ENCODE data around the gene MMRN2. TPM values are rescaled to one million over a fixed set of nuclear protein-coding genes. Genes with fewer than 3 reads are reported as not detected.

The MMRN2 gene
- total RNA-seq, 1 experiment from 2014 or later: 2.4 TPM

DNA sequence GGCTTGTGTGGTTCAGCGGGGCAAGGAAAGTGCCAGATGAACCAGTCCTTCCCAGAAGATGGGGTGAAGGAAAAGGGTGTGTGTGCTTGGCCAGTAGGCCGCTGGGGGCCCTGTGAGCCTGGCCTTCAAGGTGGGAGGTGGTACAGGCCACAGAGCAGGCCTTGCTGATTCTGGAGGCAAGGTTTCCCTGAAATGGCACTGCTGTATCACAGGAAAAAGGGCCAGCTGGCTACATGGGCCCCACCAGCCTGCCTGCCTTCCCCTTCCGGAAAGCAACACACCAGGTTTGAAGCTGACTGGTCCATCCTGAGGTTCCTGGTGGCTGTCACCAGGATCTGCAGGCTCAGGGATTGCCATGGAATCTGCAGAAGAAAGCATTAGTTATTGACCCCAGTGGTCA is 12.5 kb downstream of the MMRN2 start (continued):
- TF ChIP-seq, protein P1, sequence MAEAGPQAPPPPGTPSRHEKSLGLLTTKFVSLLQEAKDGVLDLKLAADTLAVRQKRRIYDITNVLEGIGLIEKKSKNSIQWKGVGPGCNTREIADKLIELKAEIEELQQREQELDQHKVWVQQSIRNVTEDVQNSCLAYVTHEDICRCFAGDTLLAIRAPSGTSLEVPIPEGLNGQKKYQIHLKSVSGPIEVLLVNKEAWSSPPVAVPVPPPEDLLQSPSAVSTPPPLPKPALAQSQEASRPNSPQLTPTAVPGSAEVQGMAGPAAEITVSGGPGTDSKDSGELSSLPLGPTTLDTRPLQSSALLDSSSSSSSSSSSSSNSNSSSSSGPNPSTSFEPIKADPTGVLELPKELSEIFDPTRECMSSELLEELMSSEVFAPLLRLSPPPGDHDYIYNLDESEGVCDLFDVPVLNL (CRISPR knock-in tag; IDR thresholded peaks at IDR 0.05; ENCODE audit: borderline replicate concordance, low read depth): no peak

DNA sequence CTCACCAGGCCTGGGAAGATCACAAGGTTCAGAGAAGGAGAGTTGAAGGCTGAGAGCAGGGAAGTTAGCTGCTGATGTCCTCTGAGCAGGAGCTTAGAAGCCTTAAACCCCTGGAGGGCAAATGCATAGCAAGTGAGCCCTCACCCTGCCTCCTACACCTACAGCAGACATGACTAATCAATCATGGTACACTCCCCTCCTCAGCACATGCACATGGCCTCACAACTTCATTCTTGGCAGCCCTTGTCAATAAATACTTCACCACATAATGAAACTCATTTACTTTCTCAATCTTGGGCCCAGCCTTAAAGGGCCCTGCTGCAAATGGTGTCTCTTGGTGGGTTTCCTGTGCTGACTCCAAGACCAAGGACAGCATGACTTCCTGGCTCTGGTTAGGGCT is 12.9 kb downstream of the MMRN2 start:
- TF ChIP-seq JUN (CRISPR knock-in tag; IDR thresholded peaks at IDR 0.05) (no peak), ZNF317 (CRISPR knock-in tag; IDR thresholded peaks at IDR 0.05; ENCODE audit: borderline replicate concordance, low read depth) (no peak), GTF2I (CRISPR knock-in tag; conservative IDR thresholded peaks at IDR 0.05) (no peak), GABPB1 (CRISPR knock-in tag; IDR thresholded peaks at IDR 0.05) (no peak), PRRX2 (CRISPR knock-in tag; IDR thresholded peaks at IDR 0.05) (no peak), FOXP1 (CRISPR knock-in tag; IDR thresholded peaks at IDR 0.05; ENCODE audit: borderline replicate concordance) (no peak), NR3C1 (CRISPR knock-in tag; conservative IDR thresholded peaks at IDR 0.05; ENCODE audit: low read depth) (no peak), ZNF138 (CRISPR knock-in tag; conservative IDR thresholded peaks at IDR 0.05) (no peak), OVOL2 (CRISPR knock-in tag; IDR thresholded peaks at IDR 0.05; ENCODE audit: borderline replicate concordance) (no peak)
- TF ChIP-seq, protein P2, sequence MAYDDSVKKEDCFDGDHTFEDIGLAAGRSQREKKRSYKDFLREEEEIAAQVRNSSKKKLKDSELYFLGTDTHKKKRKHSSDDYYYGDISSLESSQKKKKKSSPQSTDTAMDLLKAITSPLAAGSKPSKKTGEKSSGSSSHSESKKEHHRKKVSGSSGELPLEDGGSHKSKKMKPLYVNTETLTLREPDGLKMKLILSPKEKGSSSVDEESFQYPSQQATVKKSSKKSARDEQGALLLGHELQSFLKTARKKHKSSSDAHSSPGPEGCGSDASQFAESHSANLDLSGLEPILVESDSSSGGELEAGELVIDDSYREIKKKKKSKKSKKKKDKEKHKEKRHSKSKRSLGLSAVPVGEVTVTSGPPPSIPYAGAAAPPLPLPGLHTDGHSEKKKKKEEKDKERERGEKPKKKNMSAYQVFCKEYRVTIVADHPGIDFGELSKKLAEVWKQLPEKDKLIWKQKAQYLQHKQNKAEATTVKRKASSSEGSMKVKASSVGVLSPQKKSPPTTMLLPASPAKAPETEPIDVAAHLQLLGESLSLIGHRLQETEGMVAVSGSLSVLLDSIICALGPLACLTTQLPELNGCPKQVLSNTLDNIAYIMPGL (CRISPR knock-in tag; IDR thresholded peaks at IDR 0.05): no peak
- Mint-ChIP-seq H3K9me3 (peaks cover 5% of the 10 kb centered on the region), H3K36me3 (no peaks in the 10 kb centered on the region), H3K27ac (no peak overlapping the region), H3K4me1 (peaks cover 20% of the 10 kb centered on the region), H3K4me3 (no peak overlapping the region), H3K27me3 (ENCODE audit: low read depth) (no peaks in the 10 kb centered on the region; the same call in 1 of the 2 replicates)
- DNase-seq (ENCODE audit: low spot score) (no peak), ATAC-seq (no peak)
- ChIA-PET CTCF (interaction anchor here (1.0 to 13.1 kb wide), 5 partner anchors 11 to 56 kb away, joined by 3 to 462 read pairs (median 23); partner anchors contain the start of genes ADIRF, MMRN2 and SNCG), POLR2A (no interaction called here)

DNA sequence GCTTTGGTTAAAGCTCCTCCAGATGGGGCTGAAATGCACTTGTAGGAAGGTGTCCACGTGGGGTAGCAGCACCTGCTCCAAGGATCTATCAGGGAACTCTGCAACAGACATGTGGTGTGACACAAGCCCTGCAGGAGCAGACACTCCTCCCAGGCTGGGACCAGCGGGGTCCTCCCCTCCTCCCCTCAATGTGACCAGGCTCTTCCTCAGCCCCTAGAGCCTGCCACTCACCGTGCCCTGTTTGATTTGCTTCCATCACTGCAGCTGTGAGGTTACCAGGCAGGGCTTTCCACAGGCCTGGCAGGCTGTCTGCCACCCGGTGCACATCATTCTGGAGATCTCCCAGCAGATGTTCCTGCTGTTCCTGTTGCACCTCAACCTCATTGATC is 13.4 kb downstream of the MMRN2 start:
- Mint-ChIP-seq H3K27me3 (ENCODE audit: low read depth) (no peaks in the 10 kb centered on the region; the same call in 1 of the 2 replicates), H3K9me3 (peaks cover 5% of the 10 kb centered on the region), H3K36me3 (no peaks in the 10 kb centered on the region), H3K27ac (no peak overlapping the region), H3K4me3 (no peak overlapping the region), H3K4me1 (peaks cover 20% of the 10 kb centered on the region)
- TF ChIP-seq, protein P3, sequence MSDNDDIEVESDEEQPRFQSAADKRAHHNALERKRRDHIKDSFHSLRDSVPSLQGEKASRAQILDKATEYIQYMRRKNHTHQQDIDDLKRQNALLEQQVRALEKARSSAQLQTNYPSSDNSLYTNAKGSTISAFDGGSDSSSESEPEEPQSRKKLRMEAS (CRISPR knock-in tag; IDR thresholded peaks at IDR 0.05): no peak
- no peak for TF ChIP-seq NR3C1 (CRISPR knock-in tag; conservative IDR thresholded peaks at IDR 0.05; ENCODE audit: low read depth)
- TF ChIP-seq ETV6 (CRISPR knock-in tag; IDR thresholded peaks at IDR 0.05): no peak
- TF ChIP-seq, protein P4, sequence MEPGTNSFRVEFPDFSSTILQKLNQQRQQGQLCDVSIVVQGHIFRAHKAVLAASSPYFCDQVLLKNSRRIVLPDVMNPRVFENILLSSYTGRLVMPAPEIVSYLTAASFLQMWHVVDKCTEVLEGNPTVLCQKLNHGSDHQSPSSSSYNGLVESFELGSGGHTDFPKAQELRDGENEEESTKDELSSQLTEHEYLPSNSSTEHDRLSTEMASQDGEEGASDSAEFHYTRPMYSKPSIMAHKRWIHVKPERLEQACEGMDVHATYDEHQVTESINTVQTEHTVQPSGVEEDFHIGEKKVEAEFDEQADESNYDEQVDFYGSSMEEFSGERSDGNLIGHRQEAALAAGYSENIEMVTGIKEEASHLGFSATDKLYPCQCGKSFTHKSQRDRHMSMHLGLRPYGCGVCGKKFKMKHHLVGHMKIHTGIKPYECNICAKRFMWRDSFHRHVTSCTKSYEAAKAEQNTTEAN (CRISPR knock-in tag; IDR thresholded peaks at IDR 0.05): no peak
- ATAC-seq (no peak), DNase-seq (ENCODE audit: low spot score) (peak; percentile 5)
- ChIA-PET CTCF (interaction anchor here (2.9 to 13.1 kb wide), 2 partner anchors 11 to 21 kb away, joined by 23 to 462 read pairs; partner anchors contain the start of genes ADIRF and SNCG), POLR2A (interaction anchor here (1.2 kb wide), 1 partner anchor 12 kb away, joined by 3 read pairs; no protein-coding TSS in a partner anchor)

DNA sequence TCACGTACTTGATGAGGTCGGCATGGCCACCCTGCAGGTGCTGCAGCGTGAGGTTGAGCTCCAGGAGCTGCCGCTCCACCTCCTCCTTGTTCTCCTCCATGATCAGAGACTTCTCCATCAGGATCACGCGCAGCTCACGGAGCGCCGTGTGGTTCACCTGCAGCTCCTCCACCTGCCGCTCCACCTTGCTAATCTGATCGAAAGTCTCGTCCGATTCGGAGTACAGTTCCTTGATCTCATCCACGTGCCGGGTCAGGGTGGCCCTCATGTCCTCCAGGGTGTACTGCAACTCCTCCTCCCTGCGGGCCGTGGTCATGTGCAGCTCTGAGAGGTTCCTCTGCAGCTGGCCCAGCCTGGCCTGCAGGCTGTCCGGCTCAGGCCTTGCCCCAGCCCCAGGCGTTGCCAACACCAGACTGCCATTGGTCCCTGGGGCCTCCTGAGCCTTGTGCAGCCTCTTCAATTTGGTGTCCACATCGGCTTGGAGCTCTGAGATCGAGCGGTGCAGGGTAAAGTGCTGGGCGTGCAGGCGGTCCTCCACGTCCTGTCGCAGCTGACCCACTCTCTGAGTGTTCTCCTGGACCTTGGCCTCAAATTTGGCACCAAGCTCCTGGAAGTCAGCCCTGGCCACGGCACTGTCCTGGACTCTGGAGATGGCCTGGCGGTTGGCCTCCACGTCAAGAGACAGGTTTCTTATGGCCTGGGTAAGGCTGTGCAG is 13.9 kb downstream of the MMRN2 start:
- no peak for TF ChIP-seq JUN (CRISPR knock-in tag; IDR thresholded peaks at IDR 0.05)
- TF ChIP-seq SMAD4 (CRISPR knock-in tag; IDR thresholded peaks at IDR 0.05): no peak
- no peak for TF ChIP-seq JAZF1 (CRISPR knock-in tag; IDR thresholded peaks at IDR 0.05)
- Mint-ChIP-seq H3K4me3 (no peak overlapping the region), H3K36me3 (no peaks in the 10 kb centered on the region), H3K27me3 (ENCODE audit: low read depth) (no peaks in the 10 kb centered on the region; the same call in 1 of the 2 replicates), H3K27ac (no peak overlapping the region), H3K9me3 (peaks cover 5% of the 10 kb centered on the region), H3K4me1 (peaks cover 20% of the 10 kb centered on the region)
- DNase-seq (ENCODE audit: low spot score) (peak; percentile 10), ATAC-seq (no peak)
- POLR2A ChIA-PET: interaction anchor here (0.6 to 1.2 kb wide), 3 partner anchors 13 to 133 kb away, joined by 3 to 4 read pairs (median 3); no protein-coding TSS in a partner anchor
- CTCF ChIA-PET: interaction anchor here (0.6 to 13.1 kb wide), 3 partner anchors 12 to 302 kb away, joined by 3 to 462 read pairs (median 23); partner anchors contain the start of genes ADIRF and SNCG
